Activated B cell treated with CpG ODN at 0.5 μM for 24 hours (primary cell): Measurements from ENCODE around the gene PAPOLG. TPM values are rescaled to one million over a fixed set of nuclear protein-coding genes. Genes with fewer than 3 reads are reported as not detected.

Experiments
- ATAC-seq: fragments of 200-7000 bp; cut with Tn5 transposase; one replicate; pipeline ENCODE4 v1.10.0; 2021; ENCODE audit warnings: low read depth, mild to moderate bottlenecking, moderate library complexity
- CTCF ChIA-PET: fragments of 350-600 bp; sonication (Branson Sonifier 250); formaldehyde crosslinking; loops from one replicate; lab custom pipeline; 2021; ENCODE audit warnings: antibody characterized with exemption; lab: Charles Lee
- POLR2A ChIA-PET: fragments of 350-600 bp; sonication (Branson Sonifier 250); formaldehyde crosslinking; loops from one replicate; lab custom pipeline; 2021; ENCODE audit warnings: antibody characterized with exemption; lab: Charles Lee
- DNase-seq: peaks from one replicate; pipeline ENCODE4 v3.0.0; 2022
- H3K27ac Mint-ChIP-seq: one replicate; pipeline ENCODE4 v1.8.0; 2020; ENCODE audit warnings: mixed read lengths
- H3K27me3 Mint-ChIP-seq: one replicate; pipeline ENCODE4 v1.8.0; 2021; ENCODE audit warnings: mixed read lengths
- H3K36me3 Mint-ChIP-seq: one replicate; pipeline ENCODE4 v1.8.0; 2021; ENCODE audit warnings: low read depth, mixed read lengths
- H3K4me1 Mint-ChIP-seq: one replicate; pipeline ENCODE4 v1.8.0; 2021; ENCODE audit warnings: mixed read lengths
- H3K4me3 Mint-ChIP-seq: one replicate; pipeline ENCODE4 v1.8.0; 2020; ENCODE audit warnings: mild to moderate bottlenecking, mixed read lengths
- H3K9me3 Mint-ChIP-seq: one replicate; pipeline ENCODE4 v1.8.0; 2020; ENCODE audit warnings: mixed read lengths
- CTCF ChIP-seq: fragments of 200-600 bp; IDR thresholded peaks from one replicate; pipeline ENCODE4 v1.8.0; 2022; ENCODE audit warnings: antibody characterized with exemption, mild to moderate bottlenecking
- intact Hi-C: fragments of 100-400 bp; cut with micrococcal nuclease; formaldehyde crosslinking; loops from one replicate; pipeline ENCODE4 v1.15.1; 2024
- total RNA-seq: library from RNA; stranded (reverse); gene quantifications from 2 replicates; pipeline ENCODE4 v1.2.3, GENCODE V29; 2022

PAPOLG gene
- total RNA-seq, 1 donor from 2014 or later, result 20.3 TPM

- no peak overlapping the region for H3K4me3 Mint-ChIP-seq
- CTCF ChIA-PET, result interaction anchor here (0.9 to 3.3 kb wide), 3 partner anchors 15 to 179 kb away, joined by 3 to 21 read pairs (median 4); no protein-coding TSS in a partner anchor
- no peak for TF ChIP-seq CTCF
- intact Hi-C loops, result no loop called here
- H3K27me3 Mint-ChIP-seq, result no peaks in the 10 kb centered on the region
- H3K27ac Mint-ChIP-seq, result peak overlapping the region; percentile 27
- POLR2A ChIA-PET, result interaction anchor here (0.5 to 3.4 kb wide), 4 partner anchors 18 to 86 kb away, joined by 3 to 23 read pairs (median 8); partner anchors contain the start of gene REL
- ATAC-seq (no peak), DNase-seq (no peak)
- H3K36me3 Mint-ChIP-seq, result no peaks in the 10 kb centered on the region
- H3K4me1 Mint-ChIP-seq, result peaks cover 50% of the 10 kb centered on the region
- H3K9me3 Mint-ChIP-seq, result no peaks in the 10 kb centered on the region
Observed at GRCh38 chr2:60820416-60821132, 64.5 kb downstream of the PAPOLG start.

- H3K9me3 Mint-ChIP-seq, result no peaks in the 10 kb centered on the region
- H3K27me3 Mint-ChIP-seq, result no peaks in the 10 kb centered on the region
- H3K4me3 Mint-ChIP-seq, result no peak overlapping the region
- no peak for TF ChIP-seq CTCF
- POLR2A ChIA-PET, result interaction anchor here (0.6 to 3.4 kb wide), 6 partner anchors 10 to 85 kb away, joined by 3 to 23 read pairs (median 8); partner anchors contain the start of gene REL
- intact Hi-C loops, result no loop called here
- ATAC-seq, result no peak
- DNase-seq, result no peak
- CTCF ChIA-PET, result interaction anchor here (0.9 to 1.6 kb wide), 2 partner anchors 16 to 178 kb away, joined by 3 to 4 read pairs; no protein-coding TSS in a partner anchor
- H3K27ac Mint-ChIP-seq, result peak overlapping the region; percentile 27
- no peaks in the 10 kb centered on the region for H3K36me3 Mint-ChIP-seq
- H3K4me1 Mint-ChIP-seq, result peaks cover 50% of the 10 kb centered on the region
Observed at GRCh38 chr2:60821133-60821469, 65.0 kb downstream of the PAPOLG start.

GRCh38 chr2:60821587-60822302 lies 65.7 kb downstream of the PAPOLG start:
- DNase-seq, result no peak
- CTCF ChIA-PET, result interaction anchor here (1.3 kb wide), 1 partner anchor 17 kb away, joined by 7 read pairs; no protein-coding TSS in a partner anchor
- H3K9me3 Mint-ChIP-seq, result no peaks in the 10 kb centered on the region
- H3K4me3 Mint-ChIP-seq, result no peak overlapping the region
- no peaks in the 10 kb centered on the region for H3K36me3 Mint-ChIP-seq
- intact Hi-C loops, result no loop called here
- ATAC-seq, result no peak
- no peaks in the 10 kb centered on the region for H3K27me3 Mint-ChIP-seq
- peak overlapping the region; percentile 38 for H3K27ac Mint-ChIP-seq
- no peak for TF ChIP-seq CTCF
- H3K4me1 Mint-ChIP-seq, result peaks cover 49% of the 10 kb centered on the region
- POLR2A ChIA-PET, result interaction anchor here (0.6 to 3.4 kb wide), 7 partner anchors 9 to 85 kb away, joined by 3 to 23 read pairs (median 5); partner anchors contain the start of gene REL

GRCh38 chr2:60822987-60823386 lies 66.9 kb downstream of the PAPOLG start:
- CTCF ChIA-PET, result interaction anchor here (1.3 kb wide), 1 partner anchor 16 kb away, joined by 7 read pairs; no protein-coding TSS in a partner anchor
- no peak for TF ChIP-seq CTCF
- Mint-ChIP-seq H3K4me3 (no peak overlapping the region), H3K9me3 (no peaks in the 10 kb centered on the region), H3K27ac (no peak overlapping the region), H3K27me3 (no peaks in the 10 kb centered on the region), H3K4me1 (peaks cover 48% of the 10 kb centered on the region), H3K36me3 (no peaks in the 10 kb centered on the region)
- POLR2A ChIA-PET, result interaction anchor here (0.6 to 3.3 kb wide), 2 partner anchors 10 to 143 kb away, joined by 4 to 14 read pairs; no protein-coding TSS in a partner anchor
- ATAC-seq (no peak), DNase-seq (no peak)
- intact Hi-C loops, result no loop called here
